GM21526 (cell line): Measurements from ENCODE around the gene FAM72D.
"Not testable (repeated sequence)": the region's sequence is repeated elsewhere in the genome, so short reads cannot be mapped to it uniquely, and the experiment has no call there.

Experiments
- ATAC-seq: cut with Tn5 transposase; IDR thresholded peaks from one replicate; pipeline ENCODE4 v1.9.1; 2021; ENCODE audit warnings: moderate library complexity; ENCODE audit not compliant: unreplicated experiment, low FRiP score

FAM72D gene

GRCh38 chr1:145144264-145144913 is 48.6 kb downstream of the FAM72D start:
- not testable (repeated sequence) for ATAC-seq

- ATAC-seq, result not testable (repeated sequence)
These were observed 50.5 kb downstream of the FAM72D start for GRCh38 chr1:145146308-145146707.

GRCh38 chr1:145147172-145147571 is 51.4 kb downstream of the FAM72D start:
- ATAC-seq, result not testable (repeated sequence)

- ATAC-seq, result not testable (repeated sequence)
These were observed 59.6 kb downstream of the FAM72D start for GRCh38 chr1:145155421-145155820.

GRCh38 chr1:145155873-145156272 is 60.1 kb downstream of the FAM72D start:
- not testable (repeated sequence) for ATAC-seq

- not testable (repeated sequence) for ATAC-seq
These were observed 61.3 kb downstream of the FAM72D start for GRCh38 chr1:145156891-145157610.

- ATAC-seq, result not testable (repeated sequence)
These were observed 61.9 kb downstream of the FAM72D start for GRCh38 chr1:145157715-145158114.

- ATAC-seq, result peak; percentile 70
These were observed 65.4 kb downstream of the FAM72D start for GRCh38 chr1:145161046-145161752.
